Colon (tissue), 2 donors: ENCODE data around the gene PTDSS2.
"Not testable (repeated sequence)": the region's sequence is repeated elsewhere in the genome, so short reads cannot be mapped to it uniquely, and the experiment has no call there.

Experiments
- FAIRE-seq: peaks from 2 replicates; lab custom pipeline; 2012; peaks lifted over from hg19 to GRCh38; lab: Jason Lieb, UNC
- donor health status: control.
- donor health status: control.

The PTDSS2 gene

DNA sequence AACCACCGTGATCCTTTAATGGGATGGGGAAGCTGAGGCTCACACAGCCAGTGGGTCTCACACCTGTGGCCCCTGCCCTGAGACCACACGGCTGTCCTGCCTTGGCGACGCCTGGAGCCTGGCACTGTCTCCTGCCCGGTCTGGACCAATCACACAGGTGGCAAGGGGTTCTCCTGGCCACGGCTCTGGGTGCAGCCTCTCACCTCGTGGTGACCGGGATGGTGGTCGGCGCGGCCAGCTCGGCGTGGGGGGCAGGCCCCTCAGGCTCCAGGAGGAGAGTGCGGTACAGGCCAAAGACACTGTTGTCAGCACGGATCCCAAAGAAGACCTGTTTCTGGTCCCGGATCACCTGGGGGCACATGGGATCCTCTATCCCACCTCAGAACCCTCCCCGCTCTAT is 17.0 kb upstream of the PTDSS2 start:
- FAIRE-seq, result no peak

DNA sequence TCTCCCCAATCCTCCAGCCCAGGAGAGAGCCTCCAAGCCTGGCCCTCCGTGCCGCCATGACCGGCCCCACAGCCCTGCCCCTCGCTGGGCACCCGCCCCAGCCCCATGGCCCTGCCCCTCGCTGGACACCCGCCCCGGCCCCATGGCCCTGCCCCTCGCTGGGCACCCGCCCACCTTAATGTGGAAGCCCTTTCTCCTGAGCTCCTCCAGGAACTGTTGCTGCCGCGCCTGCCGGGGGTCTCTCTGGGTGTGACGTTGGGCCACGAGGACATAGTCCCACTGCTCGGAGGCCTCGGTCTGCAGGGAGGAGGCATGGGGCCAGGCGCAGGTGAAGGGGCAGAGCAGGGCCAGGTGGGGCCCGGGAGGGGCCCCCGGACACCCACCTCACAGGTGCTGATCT is 16.4 kb upstream of the PTDSS2 start:
- no peak for FAIRE-seq

DNA sequence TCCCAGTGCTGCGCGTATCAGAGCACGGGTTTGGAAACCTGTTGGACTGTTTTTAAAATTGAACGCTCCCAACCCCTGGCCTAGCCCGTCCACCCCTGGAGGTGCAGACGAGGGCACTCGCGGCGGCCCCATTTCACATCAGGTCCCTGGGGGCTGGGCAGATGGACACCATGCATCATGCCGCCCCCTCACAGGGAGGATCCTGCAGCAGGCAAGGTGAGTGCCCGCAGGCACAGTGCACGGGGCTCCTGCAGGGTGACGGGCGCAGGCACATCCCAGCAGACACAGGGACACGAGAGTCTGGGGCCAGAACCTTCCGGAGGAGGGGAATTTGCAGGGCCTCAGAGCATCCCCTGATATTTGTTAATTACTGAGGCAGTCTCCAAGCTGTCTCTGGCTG is 15.6 kb upstream of the PTDSS2 start:
- FAIRE-seq, result no peak

DNA sequence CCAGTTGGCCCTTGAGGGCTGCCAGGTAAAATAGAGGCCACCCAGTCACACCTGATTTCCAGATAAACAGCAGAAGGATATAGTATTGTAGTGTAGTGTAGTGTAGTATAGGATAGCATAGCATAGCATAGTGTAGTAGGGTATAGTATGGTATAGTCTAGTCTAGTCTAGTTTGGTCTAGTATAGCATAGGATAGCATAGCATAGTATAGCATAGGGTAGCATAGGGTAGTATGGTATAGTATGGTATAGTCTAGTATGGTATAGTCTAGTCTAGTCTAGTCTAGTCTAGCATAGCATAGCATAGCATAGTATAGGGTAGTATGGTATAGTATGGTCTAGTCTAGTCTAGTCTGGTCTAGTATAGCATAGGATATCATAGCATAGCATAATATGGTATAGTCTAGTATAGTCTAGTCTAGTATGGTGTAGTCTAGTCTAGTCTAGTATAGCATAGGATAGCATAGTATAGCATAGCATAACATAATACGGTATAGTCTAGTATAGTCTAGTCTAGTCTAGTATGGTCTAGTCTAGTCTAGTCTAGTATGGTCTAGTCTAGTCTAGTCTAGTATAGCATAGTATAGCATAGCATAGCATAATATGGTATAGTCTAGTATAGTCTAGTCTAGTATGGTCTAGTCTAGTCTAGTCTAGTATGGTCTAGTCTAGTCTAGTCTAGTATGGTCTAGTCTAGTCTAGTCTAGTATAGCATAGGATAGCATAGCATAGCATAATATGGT is 14.9 kb upstream of the PTDSS2 start:
- FAIRE-seq, result not testable (repeated sequence)

DNA sequence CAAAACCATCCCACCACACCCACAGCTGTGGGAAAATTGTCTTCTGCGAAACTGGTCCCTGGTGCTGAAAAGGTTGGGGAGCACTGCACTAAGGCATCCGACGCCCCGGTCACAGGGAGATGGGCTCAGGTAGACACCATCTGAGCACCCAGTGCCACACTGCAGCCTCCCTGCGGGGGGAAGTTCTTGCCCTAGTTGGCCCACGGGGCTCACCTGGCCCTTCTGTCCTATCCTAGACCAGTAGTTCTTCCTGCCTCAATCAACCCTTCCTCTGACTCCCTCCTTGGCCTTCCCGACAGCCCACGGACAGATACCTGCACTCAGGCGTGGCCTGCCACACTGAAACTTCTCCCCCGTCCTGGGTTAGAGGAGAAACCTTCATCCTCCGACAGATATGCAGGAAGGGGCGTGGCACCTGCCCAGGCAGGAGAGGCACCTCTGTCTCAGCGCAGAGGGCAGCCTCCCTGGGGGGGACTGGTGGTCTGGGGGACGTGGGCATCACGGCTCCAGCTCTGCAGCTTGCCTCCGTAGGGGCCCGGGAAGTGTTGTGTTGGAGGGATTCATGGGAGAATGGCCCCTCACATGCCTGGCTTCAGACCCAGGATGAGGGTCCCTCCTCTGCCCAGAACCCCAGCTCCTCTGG is 12.7 kb upstream of the PTDSS2 start:
- FAIRE-seq, result no peak

DNA sequence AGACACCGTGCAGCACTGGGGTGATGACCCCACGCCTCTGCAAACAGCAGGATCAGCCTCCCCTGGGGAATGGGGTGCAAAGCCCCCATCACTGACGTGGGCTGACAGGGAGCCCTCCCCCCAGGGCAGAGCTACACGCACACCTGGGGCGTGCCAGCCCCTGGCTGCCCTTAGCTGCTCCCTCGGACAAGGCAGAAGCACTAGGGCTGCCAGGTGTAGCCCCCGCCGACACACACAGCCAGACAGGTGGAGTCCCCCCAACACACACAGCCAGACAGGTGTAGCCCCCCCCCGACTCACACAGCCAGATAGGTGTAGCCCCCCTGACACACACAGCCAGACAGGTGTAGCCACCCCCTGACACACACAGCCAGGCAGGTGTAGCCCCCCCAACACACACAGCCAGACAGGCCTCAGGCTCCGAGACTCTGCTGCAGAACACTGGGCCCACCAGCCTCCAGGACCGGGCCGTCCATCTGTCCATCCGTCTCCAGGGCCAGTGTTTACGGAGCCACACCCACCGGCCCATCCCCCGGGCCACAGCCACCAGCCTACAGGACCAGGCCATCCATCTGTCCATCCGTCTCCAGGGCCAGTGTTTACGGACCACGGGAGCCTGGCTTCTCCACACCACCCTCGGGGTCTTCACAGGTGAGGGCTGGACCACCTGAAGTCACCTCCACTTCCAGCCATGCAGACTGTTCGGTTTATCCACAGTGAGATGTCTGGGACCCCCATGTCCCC is 11.8 kb upstream of the PTDSS2 start:
- no peak for FAIRE-seq

DNA sequence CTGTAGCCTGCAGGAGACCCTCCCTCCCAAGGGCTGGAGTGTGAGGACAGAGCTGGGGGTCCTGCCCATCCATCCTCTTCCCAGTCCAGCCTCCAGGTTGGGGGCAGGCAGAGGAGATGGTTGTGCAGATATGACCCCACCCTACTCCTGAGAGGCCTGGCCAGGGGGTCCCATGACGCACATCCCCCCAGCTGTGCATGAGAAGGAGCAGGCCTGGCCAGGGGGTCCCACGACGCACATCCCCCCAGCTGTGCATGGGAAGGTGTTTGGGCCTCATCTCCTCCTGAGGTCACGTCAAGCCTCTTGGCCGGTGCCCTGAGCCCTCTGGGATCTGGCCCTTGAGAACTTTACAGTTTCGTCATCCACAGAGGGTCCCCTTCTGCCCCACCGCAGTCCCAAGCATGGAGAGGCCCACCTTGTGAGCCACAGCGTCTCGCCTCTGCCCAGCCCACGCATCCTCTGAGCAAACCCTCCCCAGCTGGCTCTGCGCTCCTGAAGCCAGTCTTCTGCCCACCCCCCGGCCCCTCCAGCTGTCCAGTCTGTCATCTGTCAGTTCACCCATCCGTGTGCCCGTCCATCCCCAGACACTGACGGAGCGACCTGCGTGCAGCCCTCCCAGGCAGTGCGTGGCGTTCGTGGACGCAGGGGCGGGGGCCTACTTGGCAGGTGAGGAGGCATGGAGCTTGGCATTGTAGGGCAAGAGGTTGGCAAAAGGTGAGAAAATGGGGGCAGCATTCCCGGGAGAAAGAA is 10.6 kb upstream of the PTDSS2 start:
- FAIRE-seq, result no peak

DNA sequence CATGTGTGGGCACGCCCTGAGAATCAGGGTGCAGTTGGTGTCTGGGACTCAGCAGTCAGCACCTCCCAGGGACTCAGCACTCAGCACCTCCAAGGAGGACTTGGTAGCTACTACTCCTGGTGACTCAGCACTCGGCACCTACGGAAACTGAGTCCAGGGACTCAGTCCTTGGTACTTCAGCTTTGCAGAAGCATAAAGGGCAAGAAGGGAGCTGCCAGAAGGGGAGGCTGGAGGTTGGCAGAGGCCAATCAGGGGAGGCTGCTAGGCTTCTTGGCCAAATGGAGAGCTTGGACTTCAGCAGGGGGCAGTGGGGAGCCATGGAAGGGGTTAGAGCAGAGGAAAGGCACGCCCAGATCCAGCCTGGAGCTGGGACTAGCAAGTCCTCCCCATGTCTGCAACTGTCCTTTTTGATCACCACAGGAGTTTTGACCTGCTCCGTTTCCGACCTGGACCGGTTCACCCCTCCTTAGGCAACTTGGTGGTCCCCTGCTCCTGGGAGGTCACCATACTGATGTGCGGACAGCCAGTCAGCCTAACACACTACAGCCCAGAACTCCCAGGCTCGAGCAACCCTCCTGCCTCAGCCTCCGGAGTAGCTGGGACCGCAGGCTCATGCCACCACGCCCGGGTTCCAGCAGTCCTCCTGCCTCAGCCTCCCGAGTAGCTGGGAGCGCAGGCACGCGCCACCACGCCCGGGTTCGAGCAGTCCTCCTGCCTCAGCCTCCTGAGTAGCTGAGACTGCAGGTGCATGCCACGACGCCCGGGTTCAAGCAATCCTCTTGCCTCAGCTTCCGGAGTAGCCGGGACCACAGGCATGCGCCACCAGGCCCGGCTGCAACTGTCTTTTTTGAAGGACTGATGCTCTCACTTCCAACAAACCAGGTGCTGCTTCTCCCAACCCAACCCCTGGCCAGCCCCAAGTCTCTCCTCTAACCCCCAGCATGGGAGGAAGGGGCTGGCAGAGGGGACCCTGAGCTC is 9.7 kb upstream of the PTDSS2 start:
- no peak for FAIRE-seq

DNA sequence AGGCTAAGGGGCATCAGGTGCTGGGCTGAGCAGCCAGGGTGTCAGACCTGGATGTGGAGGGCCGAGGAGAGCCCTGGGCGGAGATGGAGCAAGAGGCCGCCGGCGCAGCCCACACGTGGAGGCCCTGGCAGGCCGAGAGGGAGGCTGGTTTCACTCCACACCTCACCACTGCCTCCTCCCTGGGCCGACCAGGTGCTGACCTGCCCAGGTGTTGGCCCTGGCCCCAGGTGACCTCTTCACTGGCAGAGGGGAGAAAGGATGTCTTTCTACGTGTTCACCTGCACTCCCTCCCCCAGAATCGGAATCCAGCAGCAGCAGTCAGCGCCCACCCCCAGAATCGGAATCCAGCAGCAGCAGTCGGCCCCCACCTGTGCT is 9.0 kb upstream of the PTDSS2 start:
- no peak for FAIRE-seq

DNA sequence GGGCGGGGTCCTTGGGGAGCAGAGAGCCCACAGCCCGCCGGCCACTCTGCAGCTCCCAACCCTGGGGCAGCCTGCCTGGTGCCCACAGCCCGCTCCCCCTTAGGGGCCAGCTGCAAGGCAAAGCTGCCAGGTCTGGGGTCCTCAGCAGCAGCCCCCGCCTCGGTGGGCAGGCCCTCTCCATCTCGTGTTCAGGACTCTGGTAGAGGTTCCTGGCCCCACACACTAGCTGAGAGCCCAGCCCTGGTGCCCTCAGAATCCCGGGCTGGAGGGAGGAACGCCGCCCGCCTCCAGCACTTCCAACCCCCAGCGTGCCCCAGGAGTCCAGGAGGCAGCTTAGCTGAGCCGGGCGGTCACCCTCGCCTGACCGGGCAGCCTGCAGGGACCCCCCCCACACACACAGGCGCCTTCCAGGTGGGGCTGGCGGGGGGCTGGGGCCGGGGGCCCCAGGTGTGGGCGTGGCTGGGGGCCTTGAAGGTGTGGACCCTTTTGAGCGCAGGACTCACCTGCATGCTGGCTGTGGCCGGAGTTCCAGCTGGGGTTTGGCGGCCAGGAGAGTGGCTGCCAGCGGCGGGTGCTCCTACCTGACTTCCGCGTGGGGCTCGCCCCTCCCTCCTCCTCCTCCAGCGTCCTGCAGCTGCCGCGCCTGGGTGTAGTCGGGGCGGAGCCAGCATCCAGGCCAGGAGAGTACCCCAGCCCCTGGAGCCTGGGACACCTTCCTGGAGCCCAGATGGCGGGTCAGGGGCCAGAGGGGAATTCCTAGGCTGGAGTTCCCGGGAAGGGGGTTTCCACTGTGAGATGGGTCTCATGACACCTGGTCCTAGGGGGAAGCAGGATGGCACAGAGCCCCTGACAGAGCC is 8.4 kb upstream of the PTDSS2 start, which contains the start of gene ANO9:
ANO9 (minus strand) TSS at position 594 of the 857 bp plus-strand sequence; CDS start at position 509, 85 bp downstream.
- FAIRE-seq, result no peak

DNA sequence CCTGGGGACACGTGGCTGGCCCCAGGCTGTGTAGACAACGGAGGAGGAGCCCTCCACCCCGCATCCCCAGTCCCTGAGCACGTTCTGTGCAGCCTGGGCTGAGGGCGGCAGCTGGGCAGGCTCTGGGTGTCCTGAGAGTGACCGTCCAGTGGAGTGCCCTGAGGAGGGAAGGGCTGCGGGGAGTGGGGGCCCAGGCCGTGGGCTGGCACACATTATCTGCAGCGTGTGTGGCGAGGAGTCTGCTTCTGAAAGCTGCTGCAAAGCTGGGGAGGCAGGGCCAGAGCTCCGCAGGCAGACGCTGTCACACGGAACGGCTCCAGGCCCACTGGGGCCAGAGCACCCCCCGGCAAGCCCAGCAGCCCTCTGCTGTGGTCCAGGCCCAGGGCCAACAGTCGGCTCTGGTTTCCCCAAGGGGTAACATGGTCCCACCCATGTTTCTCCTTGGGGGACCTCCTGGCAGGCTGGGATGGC is 7.4 kb upstream of the PTDSS2 start:
- FAIRE-seq, result no peak

DNA sequence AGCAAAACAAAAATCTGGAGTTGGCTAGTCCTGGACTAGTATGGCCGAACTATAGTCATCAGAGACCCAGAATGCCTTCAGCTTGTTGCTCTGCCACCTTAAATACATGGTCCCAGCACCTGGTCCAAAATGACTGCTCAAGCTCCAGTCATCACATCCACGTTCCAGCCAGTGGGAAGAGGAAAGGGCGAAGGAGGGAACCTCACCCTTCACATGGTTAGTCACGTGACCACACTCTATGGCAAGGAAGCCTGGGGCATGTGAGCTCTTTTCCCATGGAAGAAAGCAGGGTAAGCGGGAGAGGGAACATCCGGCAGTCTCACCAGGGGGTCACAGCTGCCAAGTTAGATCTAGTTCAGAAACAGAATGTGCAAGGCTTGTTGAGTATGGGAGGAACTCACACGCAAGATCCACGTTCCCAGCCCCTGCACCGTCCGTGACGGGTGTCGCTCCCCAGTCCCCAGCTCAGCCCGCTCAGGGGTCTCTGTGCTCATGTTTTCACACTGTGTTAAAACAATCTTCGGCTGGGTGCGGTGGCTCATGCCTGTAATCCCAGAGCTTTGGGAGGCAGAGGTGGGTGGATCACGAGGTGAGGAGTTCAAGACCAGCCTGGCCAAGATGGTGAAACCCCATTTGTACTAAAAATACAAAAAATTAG is 6.4 kb upstream of the PTDSS2 start:
- no peak for FAIRE-seq

DNA sequence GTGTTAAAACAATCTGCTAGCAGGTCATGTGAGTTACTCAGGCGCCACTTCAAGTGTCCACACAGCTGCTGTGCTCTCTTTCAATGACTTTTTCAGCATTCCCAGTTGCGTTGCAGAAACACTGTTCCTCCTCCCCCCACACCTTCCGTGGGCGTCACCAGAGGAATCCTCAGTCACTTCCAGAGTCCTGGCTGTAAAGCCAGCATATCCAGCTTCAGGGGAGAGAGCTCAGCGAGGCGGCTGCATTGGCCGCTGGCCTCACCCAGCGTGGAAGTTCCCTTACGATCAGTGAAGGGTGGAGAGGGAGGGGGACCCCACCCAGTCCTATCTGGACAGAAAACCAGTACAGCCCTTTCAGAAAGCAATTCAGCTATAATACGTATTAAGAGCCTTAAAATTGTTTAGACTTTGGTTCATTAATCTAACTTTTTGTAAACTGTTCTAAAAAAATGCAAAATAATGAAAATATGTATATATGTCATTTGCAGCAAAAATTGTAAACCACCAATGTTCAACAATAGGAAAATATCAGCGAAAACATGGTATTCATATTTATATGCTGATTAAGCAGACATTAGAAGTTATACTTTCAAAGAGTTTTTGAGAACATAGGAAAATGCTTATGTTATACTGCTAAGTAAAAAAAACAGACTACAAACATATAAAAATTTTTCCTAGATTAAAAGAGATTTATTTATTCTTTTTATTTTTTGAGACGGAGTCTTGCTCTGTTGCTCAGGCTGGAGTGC is 5.5 kb upstream of the PTDSS2 start:
- FAIRE-seq, result no peak

DNA sequence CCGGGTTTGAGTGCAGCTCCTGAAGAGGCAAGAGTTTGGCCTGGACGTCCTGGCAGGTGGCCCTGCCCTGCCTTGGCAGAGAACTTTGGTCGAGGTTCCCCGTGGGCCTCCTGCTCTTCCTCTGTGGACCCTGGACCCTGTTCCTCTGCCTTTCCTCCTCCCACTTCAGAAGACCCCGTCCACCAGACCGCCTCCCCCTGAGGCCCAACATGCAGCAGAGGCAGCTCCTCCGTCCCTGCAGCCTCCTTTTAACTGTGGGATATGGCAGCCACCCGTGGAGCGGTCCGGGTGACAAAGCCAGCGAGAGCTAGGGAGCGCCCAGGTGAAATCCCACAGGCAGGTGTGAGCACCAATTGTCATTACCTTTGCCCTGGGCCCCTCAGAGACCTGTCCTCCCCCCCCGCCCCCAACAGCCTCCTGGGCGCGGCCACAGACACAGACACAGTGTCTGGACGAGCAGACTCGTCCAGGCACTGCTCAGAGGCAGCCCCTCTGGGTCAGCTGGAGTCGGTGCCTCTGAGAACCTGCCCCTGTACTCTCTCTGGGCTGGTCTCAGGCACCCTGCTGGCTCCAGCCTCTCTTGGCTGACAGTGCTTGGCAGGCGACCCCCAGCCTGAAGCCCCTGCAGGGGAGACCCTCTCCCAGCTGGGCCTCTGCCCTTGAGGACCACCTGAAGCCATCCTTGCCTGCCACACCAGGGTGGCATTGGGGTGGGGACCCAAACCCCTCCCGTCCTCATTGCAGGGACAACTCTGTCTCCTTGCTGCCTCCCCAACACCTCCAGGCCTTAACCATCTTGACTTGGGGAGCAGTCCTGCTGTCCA is 4.1 kb upstream of the PTDSS2 start:
- FAIRE-seq, result no peak

DNA sequence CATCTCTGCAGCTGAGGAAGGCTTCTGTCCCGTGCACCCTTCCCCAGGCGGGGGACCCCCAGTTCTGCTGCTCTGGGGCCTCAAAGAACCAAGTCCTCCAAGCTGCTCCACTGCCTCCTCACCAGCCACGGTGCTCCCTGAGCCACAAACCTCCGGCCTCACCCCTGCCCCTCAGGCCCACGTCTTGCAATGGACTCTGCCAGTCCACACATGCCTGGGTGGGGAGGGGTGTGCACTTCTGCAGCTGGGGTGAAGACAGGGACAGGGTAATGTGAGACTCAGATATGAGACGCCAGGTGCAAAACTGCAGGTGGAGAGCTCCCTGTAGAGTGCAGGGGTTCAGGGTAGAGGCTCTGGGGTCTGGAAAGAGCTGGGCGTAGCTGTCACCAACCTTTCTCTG is 3.2 kb upstream of the PTDSS2 start:
- FAIRE-seq, result no peak

DNA sequence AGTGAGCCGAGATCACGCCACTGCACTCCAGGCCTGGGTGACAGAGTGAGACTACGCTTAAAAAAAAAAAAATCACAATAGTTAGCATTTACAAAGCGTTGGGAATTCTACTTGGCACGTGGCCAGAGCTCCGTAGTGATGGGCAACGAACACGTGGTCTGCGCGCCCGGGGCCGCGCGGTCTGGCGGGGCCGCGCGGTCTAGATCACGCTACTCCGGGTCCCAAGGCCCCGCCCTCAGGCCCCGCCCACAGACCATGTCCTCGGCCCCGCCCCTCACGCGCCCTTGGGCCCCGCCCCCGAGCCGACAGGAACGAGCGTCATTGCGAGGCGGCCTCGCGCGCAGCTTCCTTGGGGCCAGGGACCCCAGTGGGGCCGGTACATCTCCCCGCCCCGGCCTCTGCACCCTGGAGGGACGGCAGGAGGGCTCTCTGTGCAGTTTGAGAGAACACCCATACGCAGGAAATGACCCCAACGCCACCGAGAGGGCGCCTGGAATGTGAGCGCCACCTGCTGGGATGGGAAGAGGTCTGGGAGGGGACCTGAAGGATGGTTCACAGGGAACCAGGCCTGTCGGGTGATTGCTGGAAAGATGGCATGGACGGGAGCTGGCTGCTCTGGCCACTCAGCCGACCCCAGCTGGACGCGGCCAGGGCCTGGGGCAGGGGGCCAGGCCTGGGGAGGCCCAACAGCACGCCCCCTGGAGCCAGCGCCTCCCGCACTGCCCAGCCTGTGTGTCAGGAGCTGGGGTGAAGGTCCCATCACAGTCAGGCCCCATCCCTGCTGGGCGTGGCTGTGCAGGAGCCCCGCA is 2.0 kb upstream of the PTDSS2 start:
- FAIRE-seq, result no peak

DNA sequence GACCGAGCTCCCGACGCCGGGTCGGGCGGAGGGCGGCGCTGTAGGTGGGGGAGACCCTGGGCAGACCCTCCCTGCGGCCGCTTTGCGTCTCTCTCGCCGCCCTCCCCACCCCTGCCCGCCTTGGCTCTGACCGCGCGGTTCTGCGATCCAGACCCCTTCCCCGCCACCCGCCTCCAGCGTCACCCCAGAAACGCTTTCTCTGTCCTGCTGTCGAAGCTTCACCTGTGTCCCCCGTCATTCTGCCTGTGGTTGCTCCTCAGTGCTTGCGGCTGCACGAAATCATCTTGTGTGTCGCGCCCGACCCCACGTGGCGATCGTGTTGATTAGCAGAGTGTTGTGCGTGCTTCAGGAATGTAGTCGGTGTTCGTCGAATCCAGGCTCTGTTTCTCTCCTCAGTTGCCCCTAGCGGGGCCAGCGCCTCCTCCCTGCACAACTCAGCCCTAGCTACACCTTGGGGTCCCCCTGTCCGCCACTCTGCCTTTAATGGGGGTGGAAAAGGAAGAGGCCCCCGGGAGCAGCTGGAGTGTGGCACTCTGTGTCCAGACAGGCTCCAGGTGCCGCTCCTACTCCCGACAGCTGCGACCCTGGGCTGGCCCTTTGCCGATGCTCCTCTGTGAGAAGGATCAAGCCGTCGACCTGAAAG is 851 bp downstream of the PTDSS2 start:
- FAIRE-seq, result no peak
